Prostate gland (tissue), 2 donors: Measurements from ENCODE around the gene RHOT2. TPM values are rescaled to one million over a fixed set of nuclear protein-coding genes. Genes with fewer than 3 reads are reported as not detected.
"Not testable (repeated sequence)": the region's sequence is repeated elsewhere in the genome, so short reads cannot be mapped to it uniquely, and the experiment has no call there.

ENCODE experiments used
- DNase-seq: peaks from one replicate; pipeline ENCODE4 v3.0.0-alpha.2; 2019; ENCODE audit warnings: low spot score
- H3K27ac ChIP-seq, 2 donors: fragments of 200-600 bp; sonication (generic); 2 replicates each; pipeline ENCODE4 v1.5.1; 2017 to 2019
- H3K27me3 ChIP-seq: fragments of 200-600 bp; sonication (generic); replicated peaks from 2 replicates; pipeline ENCODE4 v1.5.1; 2019; ENCODE audit not compliant: insufficient read depth
- H3K36me3 ChIP-seq, 2 donors: fragments of 200-600 bp; sonication (generic); 1 replicate in 1 of 2; 2 replicates in 1 of 2; pipeline versions ENCODE4 v1.5.1 to v1.8.1; 2017 to 2019
- H3K4me1 ChIP-seq: fragments of 200-600 bp; sonication (generic); replicated peaks from 2 replicates; pipeline ENCODE4 v1.5.1; 2019
- H3K4me3 ChIP-seq, 2 donors: fragments of 200-600 bp; sonication (generic); 2 replicates each; pipeline ENCODE4 v1.5.1; 2017 to 2019
- H3K9me3 ChIP-seq: fragments of 200-600 bp; sonication (generic); 2 replicates; pipeline ENCODE4 v1.5.1; 2017
- CTCF ChIP-seq, 4 experiments: fragments of 200-600 bp in 2 of 4; fragments of 450-650 bp in 2 of 4; sonication (generic) in 2 of 4; IDR thresholded peaks; 1 replicate in 3 of 4; 2 replicates in 1 of 4; pipeline ENCODE4 v1.5.1; 2016 to 2019; ENCODE audit warnings: antibody characterized with exemption in 4 of 4, mild to moderate bottlenecking in 2 of 4, moderate library complexity in 2 of 4
- POLR2A ChIP-seq: fragments of 450-650 bp; IDR thresholded peaks from one replicate; pipeline ENCODE4 v1.6.1; 2016; ENCODE audit warnings: antibody characterized with exemption, mild to moderate bottlenecking
- POLR2AphosphoS5 ChIP-seq: sonication (generic); formaldehyde crosslinking; IDR thresholded peaks from one replicate; pipeline ENCODE4 v1.6.1; 2017; ENCODE audit warnings: antibody characterized with exemption
- WGBS: methylation state at CpG from one replicate; pipeline ENCODE4 v1.1.5; 2018; 5-methylcytosine and 5-hydroxymethylcytosine counted together
- intact Hi-C: fragments of 100-400 bp; cut with DNase I; formaldehyde crosslinking; loops from one replicate; pipeline ENCODE4 v1.14.2; 2022
- total RNA-seq, 2 donors: library from RNA; depleted of rRNA; stranded (reverse); fragments of >200 nt; gene quantifications; one replicate each; pipeline ENCODE4 v1.1.0, GENCODE V29; 2016

RHOT2 gene
- total RNA-seq, 2 donors from 2014 or later = 101 to 169 TPM

- H3K36me3 ChIP-seq = peaks cover 7 to 10% of the 10 kb centered on the region in 2 donors
- H3K27me3 ChIP-seq = no peaks in the 10 kb centered on the region
- H3K9me3 ChIP-seq = no peaks in the 10 kb centered on the region
- H3K27ac ChIP-seq = no peak overlapping the region
- peak in 2 of 4 experiments; percentile 32 to 41 for TF ChIP-seq CTCF (IDR thresholded peaks at IDR 0.05)
- TF ChIP-seq POLR2AphosphoS5 = no peak
- TF ChIP-seq POLR2A = no peak
- intact Hi-C loops = no loop called here
- H3K4me3 ChIP-seq = no peak overlapping the region
- H3K4me1 ChIP-seq = peaks cover 28% of the 10 kb centered on the region
- DNase-seq = no peak
- 75% methylated on average over 7 of the region's 10 CpGs for WGBS
These were observed 18.0 kb downstream of the RHOT2 start for GRCh38 chr16:685967-686366.

GRCh38 chr16:686459-687260 lies 18.7 kb downstream of the RHOT2 start:
- 90% methylated on average over 42 of the region's 51 CpGs for WGBS
- Histone ChIP-seq H3K4me3 (no peak overlapping the region), H3K4me1 (peaks cover 23% of the 10 kb centered on the region), H3K9me3 (no peaks in the 10 kb centered on the region), H3K27ac (no peak overlapping the region), H3K27me3 (no peaks in the 10 kb centered on the region), H3K36me3 (peaks cover 7 to 10% of the 10 kb centered on the region in 2 donors)
- intact Hi-C loops = no loop called here
- DNase-seq = no peak
- TF ChIP-seq CTCF (IDR thresholded peaks at IDR 0.05) = no peak
- TF ChIP-seq POLR2A = no peak
- TF ChIP-seq POLR2AphosphoS5 = no peak

GRCh38 chr16:687499-687898 lies 19.6 kb downstream of the RHOT2 start:
- 95% methylated on average over 19 of the region's 19 CpGs for WGBS
- Histone ChIP-seq H3K9me3 (no peaks in the 10 kb centered on the region), H3K4me1 (peaks cover 18% of the 10 kb centered on the region), H3K4me3 (no peak overlapping the region), H3K27ac (no peak overlapping the region), H3K36me3 (peaks cover 1 to 2% of the 10 kb centered on the region in 2 donors), H3K27me3 (no peaks in the 10 kb centered on the region)
- no peak for DNase-seq
- no peak for TF ChIP-seq POLR2A
- TF ChIP-seq CTCF (IDR thresholded peaks at IDR 0.05) = no peak
- TF ChIP-seq POLR2AphosphoS5 = no peak
- intact Hi-C loops = no loop called here

GRCh38 chr16:689175-689897 lies 21.4 kb downstream of the RHOT2 start:
- DNase-seq = no peak
- intact Hi-C loops = no loop called here
- H3K4me3 ChIP-seq = peak overlapping the region; percentile 70 to 74
- peaks cover 17% of the 10 kb centered on the region for H3K4me1 ChIP-seq
- H3K27ac ChIP-seq = peak overlapping the region in 1 of 2 donors; percentile 64
- WGBS = 85% methylated on average over 24 of the region's 26 CpGs
- H3K27me3 ChIP-seq = peaks cover 9% of the 10 kb centered on the region
- no peaks in the 10 kb centered on the region for H3K9me3 ChIP-seq
- TF ChIP-seq POLR2AphosphoS5 (no peak), CTCF (IDR thresholded peaks at IDR 0.05) (no peak), POLR2A (no peak)
- H3K36me3 ChIP-seq = no peaks in the 10 kb centered on the region

DNA sequence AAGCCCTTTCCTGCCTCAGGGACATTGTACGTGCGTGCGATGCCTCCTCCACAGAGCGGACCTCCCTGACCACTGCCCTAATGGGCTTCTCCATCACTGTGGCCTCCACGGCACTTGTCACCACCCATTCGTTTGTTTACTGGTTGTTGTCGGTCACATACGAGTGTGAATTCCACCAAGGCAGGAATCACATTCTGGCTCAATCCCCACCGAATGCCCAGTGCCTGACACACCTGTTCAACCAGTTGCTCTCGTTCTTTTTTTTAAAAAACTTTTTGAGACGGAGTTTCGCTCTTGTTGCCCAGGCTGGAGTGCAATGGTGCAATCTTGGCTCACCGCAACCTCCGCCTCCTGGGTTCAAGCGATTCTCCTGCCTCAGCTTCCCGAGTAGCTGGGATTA lies 23.3 kb downstream of the RHOT2 start:
- Histone ChIP-seq H3K4me1 (peaks cover 11% of the 10 kb centered on the region), H3K27me3 (peaks cover 21% of the 10 kb centered on the region)
- intact Hi-C loops, H3K27ac ChIP-seq, H3K36me3 ChIP-seq, DNase-seq, H3K4me3 ChIP-seq, H3K9me3 ChIP-seq: not testable (repeated sequence)
- WGBS = 70% methylated on average over 16 of the region's 16 CpGs
